ENCODE data around the gene ADGRF4. TPM values are rescaled to one million over a fixed set of nuclear protein-coding genes. Genes with fewer than 3 reads are reported as not detected.

Gene ADGRF4
- polyA plus RNA-seq, 1 experiment: 0.04 TPM

- no peaks in the 10 kb centered on the region for H3K27me3 ChIP-seq (ENCODE audit: control insufficient read depth, insufficient read depth, low read length)
- H3K4me3 ChIP-seq (ENCODE audit: low read depth, low read length): no peak overlapping the region
- H3K36me3 ChIP-seq (ENCODE audit: control insufficient read depth, insufficient read depth, low read length): no peaks in the 10 kb centered on the region
- ChIA-PET CTCF (interaction anchor here (0.9 kb wide), 1 partner anchor 98 kb away, joined by 3 read pairs; no protein-coding TSS in a partner anchor), POLR2A (no interaction called here)
- DNase-seq (ENCODE audit: low read depth): no peak
- no peak for TF ChIP-seq CTCF (IDR thresholded peaks at IDR 0.05; ENCODE audit: insufficient read depth, low read depth, low read length)
Measured at GRCh38 chr6:47729019-47729418, 30.6 kb downstream of the ADGRF4 start.

- ChIA-PET POLR2A (no interaction called here), CTCF (interaction anchor here (0.9 kb wide), 1 partner anchor 98 kb away, joined by 3 read pairs; no protein-coding TSS in a partner anchor)
- H3K27me3 ChIP-seq (ENCODE audit: control insufficient read depth, insufficient read depth, low read length): no peaks in the 10 kb centered on the region
- no peaks in the 10 kb centered on the region for H3K36me3 ChIP-seq (ENCODE audit: control insufficient read depth, insufficient read depth, low read length)
- TF ChIP-seq CTCF (IDR thresholded peaks at IDR 0.05; ENCODE audit: insufficient read depth, low read depth, low read length): no peak
- H3K4me3 ChIP-seq (ENCODE audit: low read depth, low read length): no peak overlapping the region
- DNase-seq (ENCODE audit: low read depth): no peak
Measured at GRCh38 chr6:47729457-47729856, 31.1 kb downstream of the ADGRF4 start.

- peak; percentile 12; the same call in 1 of the 2 replicates for TF ChIP-seq CTCF (IDR thresholded peaks at IDR 0.05; ENCODE audit: insufficient read depth, low read depth, low read length)
- H3K36me3 ChIP-seq (ENCODE audit: control insufficient read depth, insufficient read depth, low read length): no peaks in the 10 kb centered on the region
- POLR2A ChIA-PET: no interaction called here
- no peak overlapping the region for H3K4me3 ChIP-seq (ENCODE audit: low read depth, low read length)
- CTCF ChIA-PET: interaction anchor here (0.6 to 1.5 kb wide), 7 partner anchors 21 to 319 kb away, joined by 3 to 6 read pairs (median 3); no protein-coding TSS in a partner anchor
- H3K27me3 ChIP-seq (ENCODE audit: control insufficient read depth, insufficient read depth, low read length): no peaks in the 10 kb centered on the region
- DNase-seq (ENCODE audit: low read depth): no peak
Measured at GRCh38 chr6:47733879-47734558, 35.6 kb downstream of the ADGRF4 start.

GRCh38 chr6:47734831-47735481 lies 36.6 kb downstream of the ADGRF4 start:
- POLR2A ChIA-PET: no interaction called here
- CTCF ChIA-PET: interaction anchor here (1.5 kb wide), 2 partner anchors 34 to 103 kb away, joined by 3 to 5 read pairs; no protein-coding TSS in a partner anchor
- Histone ChIP-seq H3K27me3 (ENCODE audit: control insufficient read depth, insufficient read depth, low read length) (no peaks in the 10 kb centered on the region), H3K36me3 (ENCODE audit: control insufficient read depth, insufficient read depth, low read length) (no peaks in the 10 kb centered on the region), H3K4me3 (ENCODE audit: low read depth, low read length) (no peak overlapping the region)
- no peak for TF ChIP-seq CTCF (IDR thresholded peaks at IDR 0.05; ENCODE audit: insufficient read depth, low read depth, low read length)
- DNase-seq (ENCODE audit: low read depth): no peak

- H3K27me3 ChIP-seq (ENCODE audit: control insufficient read depth, insufficient read depth, low read length): no peaks in the 10 kb centered on the region
- TF ChIP-seq CTCF (IDR thresholded peaks at IDR 0.05; ENCODE audit: insufficient read depth, low read depth, low read length): no peak
- ChIA-PET CTCF (no interaction called here), POLR2A (no interaction called here)
- H3K36me3 ChIP-seq (ENCODE audit: control insufficient read depth, insufficient read depth, low read length): no peaks in the 10 kb centered on the region
- H3K4me3 ChIP-seq (ENCODE audit: low read depth, low read length): no peak overlapping the region
- no peak for DNase-seq (ENCODE audit: low read depth)
Measured at GRCh38 chr6:47736083-47736700, 37.8 kb downstream of the ADGRF4 start.

All from BJ (cell line).